HCT116 (cell line): ENCODE results near the gene PCCA. TPM values are rescaled to one million over a fixed set of nuclear protein-coding genes. Genes with fewer than 3 reads are reported as not detected.

ENCODE experiments used
- ATAC-seq: fragments of 200-7000 bp; cut with Tn5 transposase; 2 replicates; pipeline ENCODE4 v1.9.1; 2020; ENCODE audit warnings: mild to moderate bottlenecking, moderate library complexity
- BruUV-seq: library from RNA; stranded (reverse); fragments of 400-500 nt; replicated peaks from 2 replicates; lab custom pipeline; 2021; lab: Mats Ljungman, UMichigan
- CTCF ChIA-PET: fragments of 300-600 bp; sonication (Branson Sonifier 250); formaldehyde crosslinking; loops from one replicate; lab custom pipeline; 2021; ENCODE audit warnings: antibody characterized with exemption; lab: Charles Lee
- POLR2A ChIA-PET: fragments of 300-600, 350-600 bp; sonication (Branson Sonifier 250); formaldehyde crosslinking; loops from one replicate; lab custom pipeline; 2021; ENCODE audit warnings: antibody characterized with exemption; lab: Charles Lee
- RAD21 ChIA-PET, 2 experiments: fragments of 300-600 bp; sonication (Branson Sonifier 250); formaldehyde crosslinking; loops; one replicate each; lab custom pipeline; 2023; ENCODE audit warnings: low total read pairs in 2 of 2; ENCODE audit not compliant: uncharacterized antibody in 2 of 2, unreplicated experiment in 2 of 2, low non-redundant PET in 1 of 2; lab: Charles Lee
- DNase-seq: peaks from one replicate; pipeline ENCODE4 v3.0.0-alpha.2; 2010; ENCODE audit warnings: low read depth, low spot score
- H2AFZ ChIP-seq: fragments of 200-600 bp; shearing (Covaris generic), sonication (generic); 2 replicates; pipeline ENCODE4 v1.6.1; 2017; ENCODE audit warnings: low read depth, mixed run types, mixed read lengths, antibody characterized with exemption, low read length; ENCODE audit not compliant: poor library complexity, severe bottlenecking
- H3K27ac ChIP-seq: 2 replicates; pipeline ENCODE4 v1.5.1; 2012; ENCODE audit warnings: low read depth, low read length
- H3K27me3 ChIP-seq: fragments of 200-600 bp; sonication (generic); 2 replicates; pipeline ENCODE4 v1.6.1; 2016; ENCODE audit warnings: mixed run types, low read length, mixed read lengths; ENCODE audit not compliant: insufficient read depth
- H3K36me3 ChIP-seq, 2 experiments: fragments of 200-500 bp in 1 of 2; fragments of 200-600 bp in 1 of 2; sonication (Bioruptor generic) in 1 of 2; sonication (generic) in 1 of 2; 2 replicates each; pipeline versions ENCODE4 v1.5.1 to v1.6.1; 2014 to 2016; ENCODE audit warnings: low read length in 2 of 2, inconsistent platforms in 1 of 2, mixed read lengths in 1 of 2, mixed run types in 1 of 2; ENCODE audit not compliant: insufficient read depth in 2 of 2, control insufficient read depth in 1 of 2
- H3K4me1 ChIP-seq, 2 experiments: fragments of 200-600 bp in 1 of 2; sonication (generic) in 1 of 2; 2 replicates each; pipeline versions ENCODE4 v1.5.1 to v1.6.1; 2012 to 2017; ENCODE audit warnings: low read length in 2 of 2, inconsistent platforms in 1 of 2, mild to moderate bottlenecking in 1 of 2, mixed read lengths in 1 of 2, mixed run types in 1 of 2, moderate library complexity in 1 of 2; ENCODE audit not compliant: insufficient read depth in 2 of 2, control insufficient read depth in 1 of 2
- H3K4me2 ChIP-seq: fragments of 200-600 bp; sonication (generic); 2 replicates; pipeline ENCODE4 v1.6.1; 2017; ENCODE audit warnings: mixed run types, low read length, mixed read lengths
- H3K4me3 ChIP-seq, 2 experiments: fragments of 200-600 bp in 1 of 2; sonication (generic) in 1 of 2; replicated peaks in 1 of 2; 2 replicates each; pipeline ENCODE4 v1.5.1; 2011 to 2016; ENCODE audit warnings: low read length in 2 of 2, control low read depth in 1 of 2, low read depth in 1 of 2, mild to moderate bottlenecking in 1 of 2, mixed read lengths in 1 of 2, mixed run types in 1 of 2
- H3K79me2 ChIP-seq: fragments of 200-600 bp; sonication (generic); 2 replicates; pipeline ENCODE4 v1.6.1; 2017; ENCODE audit warnings: mild to moderate bottlenecking, mixed run types, low read length, moderate library complexity, mixed read lengths; ENCODE audit not compliant: insufficient read depth
- H3K9ac ChIP-seq: fragments of 200-600 bp; sonication (generic); 2 replicates; pipeline ENCODE4 v1.6.1; 2016; ENCODE audit warnings: low read length, mixed read lengths
- H3K9me2 ChIP-seq: fragments of 200-600 bp; sonication (generic), shearing (Covaris generic); 2 replicates; pipeline ENCODE4 v1.6.1; 2017; ENCODE audit warnings: mixed run types, mild to moderate bottlenecking, moderate library complexity; ENCODE audit not compliant: insufficient read depth
- H3K9me3 ChIP-seq, 2 experiments: fragments of 200-500 bp in 1 of 2; fragments of 200-600 bp in 1 of 2; sonication (Bioruptor generic) in 1 of 2; sonication (generic) in 1 of 2; 2 replicates each; pipeline ENCODE4 v1.6.1; 2014 to 2017; ENCODE audit warnings: low read length in 2 of 2, mixed read lengths in 2 of 2, inconsistent platforms in 1 of 2, low read depth in 1 of 2, mild to moderate bottlenecking in 1 of 2, mixed run types in 1 of 2, moderate library complexity in 1 of 2; ENCODE audit not compliant: control insufficient read depth in 1 of 2, insufficient read depth in 1 of 2
- H4K20me1 ChIP-seq: fragments of 200-600 bp; sonication (generic), shearing (Covaris generic); 2 replicates; pipeline ENCODE4 v1.6.1; 2017; ENCODE audit warnings: mixed run types, mild to moderate bottlenecking, moderate library complexity; ENCODE audit not compliant: insufficient read depth
- ATF3 ChIP-seq: IDR thresholded peaks from 2 replicates; pipeline ENCODE4 v1.6.1; 2012
- CBX3 ChIP-seq: IDR thresholded peaks from 2 replicates; pipeline ENCODE4 v1.6.1; 2012; ENCODE audit warnings: low read depth
- CEBPB ChIP-seq: IDR thresholded peaks from 2 replicates; pipeline ENCODE4 v1.6.1; 2012; ENCODE audit warnings: low read depth
- CTCF ChIP-seq, 3 experiments: fragments of 200-600 bp in 1 of 3; sonication (generic) in 1 of 3; IDR thresholded peaks in 2 of 3; conservative IDR thresholded peaks in 1 of 3; 2 replicates each; pipeline ENCODE4 v1.5.1; 2012 to 2017; ENCODE audit warnings: low read depth in 2 of 3, low read length in 2 of 3, antibody characterized with exemption in 1 of 3, borderline replicate concordance in 1 of 3, control low read depth in 1 of 3, mild to moderate bottlenecking in 1 of 3, mixed read lengths in 1 of 3, mixed run types in 1 of 3, moderate library complexity in 1 of 3; ENCODE audit not compliant: insufficient read depth in 1 of 3
- EGR1 ChIP-seq: IDR thresholded peaks from 2 replicates; pipeline ENCODE4 v1.6.1; 2012; ENCODE audit warnings: low read depth
- ELF1 ChIP-seq: IDR thresholded peaks from 2 replicates; pipeline ENCODE4 v1.6.1; 2012; ENCODE audit warnings: low read depth, borderline replicate concordance
- EZH2phosphoT487 ChIP-seq: fragments of 200-600 bp; IDR thresholded peaks from 2 replicates; pipeline ENCODE4 v1.6.1; 2018; ENCODE audit warnings: antibody characterized with exemption, borderline replicate concordance
- FOSL1 ChIP-seq: IDR thresholded peaks from 2 replicates; pipeline ENCODE4 v1.6.1; 2012; ENCODE audit warnings: low read depth
- JUND ChIP-seq: IDR thresholded peaks from 2 replicates; pipeline ENCODE4 v1.6.1; 2012
- POLR2AphosphoS5 ChIP-seq: IDR thresholded peaks from 2 replicates; pipeline ENCODE4 v1.6.1; 2011; ENCODE audit warnings: mild to moderate bottlenecking, low read depth, low read length, moderate library complexity
- RAD21 ChIP-seq: IDR thresholded peaks from 2 replicates; pipeline ENCODE4 v1.6.1; 2012; ENCODE audit warnings: low read depth, mild to moderate bottlenecking
- REST ChIP-seq: IDR thresholded peaks from 2 replicates; pipeline ENCODE4 v1.6.1; 2012; ENCODE audit warnings: low read depth
- SIN3A ChIP-seq: IDR thresholded peaks from 2 replicates; pipeline ENCODE4 v1.6.1; 2012; ENCODE audit warnings: low read depth
- SP1 ChIP-seq: IDR thresholded peaks from 2 replicates; pipeline ENCODE4 v1.6.1; 2012; ENCODE audit warnings: low read depth
- TCF7L2 ChIP-seq: IDR thresholded peaks from 2 replicates; pipeline ENCODE4 v1.7.0; 2011; ENCODE audit warnings: borderline replicate concordance, inconsistent platforms; ENCODE audit not compliant: insufficient read depth, insufficient read length; ENCODE audit errors: extremely low read depth
- YY1 ChIP-seq: IDR thresholded peaks from 2 replicates; pipeline ENCODE4 v1.6.1; 2011; ENCODE audit warnings: low read length, low read depth, moderate library complexity, mild to moderate bottlenecking; ENCODE audit not compliant: insufficient replicate concordance; ENCODE audit errors: extremely low read depth
- intact Hi-C: fragments of 100-400 bp; cut with micrococcal nuclease; formaldehyde crosslinking; loops from 2 replicates; pipeline ENCODE4 v1.10.0; 2022
- total RNA-seq: library from RNA; stranded (reverse); gene quantifications from one replicate; pipeline ENCODE4 v1.2.1, GENCODE V29; 2021; ENCODE audit not compliant: unreplicated experiment

Gene PCCA
- total RNA-seq, 1 experiment from 2014 or later: 23.0 TPM

- Histone ChIP-seq H3K79me2 (no peaks in the 10 kb centered on the region), H3K4me2 (no peak overlapping the region), H2AFZ (no peak overlapping the region), H4K20me1 (no peaks in the 10 kb centered on the region), H3K9me3 (no peaks in the 10 kb centered on the region), H3K9me2 (no peaks in the 10 kb centered on the region), H3K27me3 (no peaks in the 10 kb centered on the region), H3K4me3 (no peak overlapping the region), H3K36me3 (no peaks in the 10 kb centered on the region), H3K9ac (no peak overlapping the region), H3K27ac (no peak overlapping the region), H3K4me1 (no peaks in the 10 kb centered on the region)
- intact Hi-C loops: no loop called here
- BruUV-seq: no TSS peak
- ChIA-PET CTCF (no interaction called here), POLR2A (no interaction called here), RAD21 (no interaction called here)
- DNase-seq: no peak
- TF ChIP-seq POLR2AphosphoS5 (no peak), EZH2phosphoT487 (no peak), ELF1 (no peak), FOSL1 (no peak), JUND (no peak), EGR1 (no peak), SP1 (no peak), CBX3 (no peak), SIN3A (no peak)
- no peak for ATAC-seq
Measured at GRCh38 chr13:100146534-100146933, 57.6 kb downstream of the PCCA start.

GRCh38 chr13:100147825-100148224 is 58.9 kb downstream of the PCCA start:
- RAD21 ChIA-PET: no interaction called here
- Histone ChIP-seq H2AFZ (no peak overlapping the region), H3K9me2 (no peaks in the 10 kb centered on the region), H3K4me2 (no peak overlapping the region), H3K9me3 (no peaks in the 10 kb centered on the region), H3K79me2 (no peaks in the 10 kb centered on the region), H3K36me3 (no peaks in the 10 kb centered on the region), H3K9ac (no peak overlapping the region), H3K27ac (no peak overlapping the region), H3K4me3 (no peak overlapping the region), H4K20me1 (no peaks in the 10 kb centered on the region), H3K27me3 (no peaks in the 10 kb centered on the region), H3K4me1 (no peaks in the 10 kb centered on the region)
- CTCF ChIA-PET: no interaction called here
- ATAC-seq (no peak), DNase-seq (no peak)
- intact Hi-C loops: no loop called here
- POLR2A ChIA-PET: no interaction called here
- BruUV-seq: no TSS peak
- no peak for TF ChIP-seq ATF3
- no peak for TF ChIP-seq RAD21
- TF ChIP-seq YY1: no peak
- TF ChIP-seq EGR1: no peak
- no peak for TF ChIP-seq TCF7L2
- TF ChIP-seq POLR2AphosphoS5: no peak
- no peak for TF ChIP-seq SP1
- no peak for TF ChIP-seq CEBPB
- no peak for TF ChIP-seq EZH2phosphoT487
- no peak for TF ChIP-seq CBX3
- TF ChIP-seq REST: no peak
- TF ChIP-seq SIN3A: no peak
- no peak for TF ChIP-seq CTCF (IDR thresholded peaks at IDR 0.05 in 2 of 3, conservative IDR thresholded peaks at IDR 0.05 in 1 of 3; ENCODE audit: borderline replicate concordance in 1 of 3, insufficient read depth in 1 of 3, low read depth in 2 of 3, low read length in 2 of 3)
